Activated naive CD8-positive, alpha-beta T cell treated with anti-CD3 and anti-CD28 coated beads, Interleukin-2, amount 50 U/mL, for 24 hours (primary cell): Measurements from ENCODE around the gene AKAP6.

Source experiments
- ATAC-seq: fragments of 150-1000 bp; cut with Tn5 transposase; one replicate; pipeline ENCODE4 v1.10.0; 2021
- DNase-seq: peaks from one replicate; pipeline ENCODE4 v3.0.0; 2021
- H3K27ac Mint-ChIP-seq: one replicate; pipeline ENCODE4 v1.8.0; 2021; ENCODE audit warnings: mild to moderate bottlenecking, mixed read lengths
- H3K27me3 Mint-ChIP-seq: one replicate; pipeline ENCODE4 v1.8.0; 2021; ENCODE audit warnings: mixed read lengths
- H3K36me3 Mint-ChIP-seq: one replicate; pipeline ENCODE4 v1.8.0; 2021; ENCODE audit warnings: low read depth, mixed read lengths
- H3K4me1 Mint-ChIP-seq: one replicate; pipeline ENCODE4 v1.8.0; 2021; ENCODE audit warnings: mixed read lengths
- H3K4me3 Mint-ChIP-seq: one replicate; pipeline ENCODE4 v1.8.0; 2021; ENCODE audit warnings: mild to moderate bottlenecking, moderate library complexity, mixed read lengths
- H3K9me3 Mint-ChIP-seq: one replicate; pipeline ENCODE4 v1.8.0; 2021; ENCODE audit warnings: mixed read lengths

The AKAP6 gene

DNA sequence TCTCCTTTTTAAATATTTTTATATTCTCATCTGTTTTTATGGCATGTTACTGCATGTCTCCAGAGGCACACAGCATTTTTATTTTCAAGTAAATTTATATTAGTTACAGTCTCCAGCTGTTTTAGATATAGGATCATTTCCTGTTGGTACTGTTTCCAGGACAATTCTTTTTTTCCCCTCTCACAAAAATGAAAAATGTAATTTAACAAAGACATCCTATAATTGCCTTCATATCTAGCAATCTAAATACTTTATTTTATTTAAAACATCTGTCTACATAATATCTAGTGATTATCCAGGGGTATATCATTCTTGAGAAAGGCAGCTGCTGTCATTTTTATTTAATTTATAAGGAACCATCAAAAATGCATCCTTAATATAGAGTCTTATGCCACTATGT is 337.2 kb downstream of the AKAP6 start:
- DNase-seq (no peak), ATAC-seq (no peak)
- Mint-ChIP-seq H3K4me3 (no peak overlapping the region), H3K4me1 (no peaks in the 10 kb centered on the region), H3K9me3 (peaks cover 6% of the 10 kb centered on the region), H3K27ac (no peak overlapping the region), H3K36me3 (no peaks in the 10 kb centered on the region), H3K27me3 (no peaks in the 10 kb centered on the region)

GRCh38 chr14:32667287-32667686 is 338.2 kb downstream of the AKAP6 start:
- no peak for ATAC-seq
- Mint-ChIP-seq H3K9me3 (peaks cover 12% of the 10 kb centered on the region), H3K27ac (no peak overlapping the region), H3K4me1 (no peaks in the 10 kb centered on the region), H3K4me3 (no peak overlapping the region), H3K27me3 (no peaks in the 10 kb centered on the region), H3K36me3 (no peaks in the 10 kb centered on the region)
- DNase-seq = no peak

- H3K27ac Mint-ChIP-seq = no peak overlapping the region
- DNase-seq = no peak
- peaks cover 12% of the 10 kb centered on the region for H3K9me3 Mint-ChIP-seq
- no peak overlapping the region for H3K4me3 Mint-ChIP-seq
- H3K27me3 Mint-ChIP-seq = no peaks in the 10 kb centered on the region
- no peaks in the 10 kb centered on the region for H3K4me1 Mint-ChIP-seq
- no peaks in the 10 kb centered on the region for H3K36me3 Mint-ChIP-seq
- no peak for ATAC-seq
Observed at GRCh38 chr14:32667791-32668190, 338.7 kb downstream of the AKAP6 start.

GRCh38 chr14:32669391-32669790 is 340.3 kb downstream of the AKAP6 start:
- DNase-seq (no peak), ATAC-seq (no peak)
- Mint-ChIP-seq H3K9me3 (peaks cover 12% of the 10 kb centered on the region), H3K4me3 (no peak overlapping the region), H3K36me3 (no peaks in the 10 kb centered on the region), H3K27me3 (no peaks in the 10 kb centered on the region), H3K4me1 (no peaks in the 10 kb centered on the region), H3K27ac (no peak overlapping the region)

DNA sequence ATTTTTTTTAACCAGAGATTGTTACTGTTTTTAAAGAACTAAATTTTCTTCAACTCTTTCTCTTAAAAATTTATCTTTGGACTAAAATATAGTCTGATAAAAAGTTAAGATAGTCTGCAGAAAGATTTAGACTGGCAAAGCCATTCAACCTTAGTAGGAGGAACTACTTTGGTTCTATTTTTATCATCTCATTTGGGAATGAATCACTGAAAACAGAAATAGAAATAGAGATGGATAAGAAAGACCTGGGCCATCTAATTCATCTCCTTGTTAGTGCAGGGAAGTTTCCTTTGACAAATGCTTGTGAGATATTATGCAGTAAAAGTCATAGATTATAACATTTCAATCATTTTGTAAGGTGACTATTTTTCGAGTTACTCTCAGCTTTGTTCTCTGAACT is 346.3 kb downstream of the AKAP6 start:
- DNase-seq (no peak), ATAC-seq (no peak)
- no peak overlapping the region for H3K27ac Mint-ChIP-seq
- H3K36me3 Mint-ChIP-seq = no peaks in the 10 kb centered on the region
- H3K27me3 Mint-ChIP-seq = no peaks in the 10 kb centered on the region
- peaks cover 12% of the 10 kb centered on the region for H3K9me3 Mint-ChIP-seq
- H3K4me3 Mint-ChIP-seq = no peak overlapping the region
- H3K4me1 Mint-ChIP-seq = no peaks in the 10 kb centered on the region

DNA sequence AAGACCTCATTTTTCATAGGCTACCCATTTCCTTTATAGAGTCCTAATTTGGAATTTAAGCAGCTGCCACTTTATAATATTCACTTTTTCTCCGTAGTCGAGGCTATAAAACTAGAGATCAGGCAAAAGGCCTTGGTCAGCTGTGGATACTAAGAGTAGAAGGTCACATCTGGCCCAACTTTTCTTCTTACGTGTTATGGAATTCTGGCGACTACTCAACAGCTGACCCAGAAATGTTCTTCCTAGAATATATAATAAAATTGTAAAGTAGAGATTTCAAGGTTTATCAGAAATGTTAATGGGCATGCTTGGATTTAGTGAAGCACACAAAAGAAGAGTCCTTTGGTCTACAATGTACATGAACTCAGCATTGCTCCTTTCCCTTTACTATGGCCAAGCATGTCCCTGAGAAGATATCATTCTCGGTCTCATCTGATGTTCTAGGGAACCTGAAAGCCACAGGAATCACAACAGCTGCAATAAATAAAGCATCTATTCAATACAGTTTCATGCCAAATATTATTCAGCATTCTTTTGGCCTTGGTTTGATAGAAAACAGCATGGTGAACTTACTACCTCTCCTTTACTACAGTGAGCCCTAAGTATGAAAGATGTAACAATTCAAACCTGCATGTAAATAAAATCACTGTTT is 348.2 kb downstream of the AKAP6 start:
- no peak overlapping the region for H3K27ac Mint-ChIP-seq
- ATAC-seq (no peak), DNase-seq (no peak)
- no peaks in the 10 kb centered on the region for H3K36me3 Mint-ChIP-seq
- no peaks in the 10 kb centered on the region for H3K27me3 Mint-ChIP-seq
- no peak overlapping the region for H3K4me3 Mint-ChIP-seq
- H3K9me3 Mint-ChIP-seq = no peaks in the 10 kb centered on the region
- H3K4me1 Mint-ChIP-seq = no peaks in the 10 kb centered on the region

DNA sequence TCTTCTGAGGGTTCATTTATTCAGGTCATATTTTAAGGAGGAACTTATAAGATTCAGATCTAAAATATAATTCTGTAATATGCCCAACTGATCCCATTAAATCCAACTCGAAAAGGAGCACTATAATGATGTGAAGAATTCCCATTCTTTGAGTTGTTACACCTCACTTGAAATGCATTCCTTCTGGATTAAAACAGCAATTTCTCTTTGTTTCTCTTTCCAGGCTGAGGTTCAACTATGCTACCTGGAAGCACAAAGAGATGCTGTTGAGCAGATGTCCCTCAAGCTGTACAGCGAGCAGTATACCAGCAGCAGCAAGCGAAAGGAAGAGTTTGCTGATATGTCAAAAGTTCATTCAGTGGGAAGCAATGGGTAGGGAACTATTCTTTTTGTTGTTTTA is 349.0 kb downstream of the AKAP6 start:
- no peaks in the 10 kb centered on the region for H3K9me3 Mint-ChIP-seq
- no peaks in the 10 kb centered on the region for H3K27me3 Mint-ChIP-seq
- no peaks in the 10 kb centered on the region for H3K4me1 Mint-ChIP-seq
- no peaks in the 10 kb centered on the region for H3K36me3 Mint-ChIP-seq
- H3K4me3 Mint-ChIP-seq = no peak overlapping the region
- ATAC-seq = no peak
- H3K27ac Mint-ChIP-seq = no peak overlapping the region
- no peak for DNase-seq

DNA sequence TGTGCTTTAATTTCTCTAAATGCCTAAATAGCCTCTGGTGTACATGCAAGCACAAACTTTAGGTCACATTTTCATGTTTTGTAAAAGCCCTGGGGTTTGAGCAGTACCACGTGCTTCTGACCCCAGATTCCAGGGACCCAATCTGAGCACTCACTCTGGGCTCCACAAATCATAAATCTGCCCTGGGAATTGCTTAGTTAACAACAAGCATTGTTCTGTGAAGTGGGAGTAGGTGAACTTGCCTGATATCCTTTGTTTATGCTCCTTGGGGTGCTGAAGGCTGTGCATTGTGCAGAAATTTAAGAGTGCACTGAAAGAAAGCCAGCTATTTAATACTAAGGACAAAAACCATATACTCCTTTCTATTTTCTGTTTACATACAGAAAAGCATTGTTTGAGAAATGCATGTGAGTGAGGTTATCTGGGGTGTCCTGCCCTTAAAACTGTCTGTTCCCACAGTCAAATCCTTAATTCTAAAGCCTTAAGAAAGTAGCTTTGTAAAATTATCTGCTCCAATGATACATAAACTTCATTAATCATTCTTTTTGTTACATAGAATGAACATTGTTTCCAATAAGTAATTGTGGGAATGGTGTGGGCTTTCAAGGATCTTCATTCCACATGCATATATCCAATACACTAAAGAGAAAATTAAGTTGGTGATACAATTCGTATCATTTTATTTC is 351.0 kb downstream of the AKAP6 start:
- Mint-ChIP-seq H3K4me1 (no peaks in the 10 kb centered on the region), H3K4me3 (no peak overlapping the region), H3K27ac (no peak overlapping the region), H3K36me3 (no peaks in the 10 kb centered on the region), H3K9me3 (no peaks in the 10 kb centered on the region), H3K27me3 (no peaks in the 10 kb centered on the region)
- ATAC-seq (no peak), DNase-seq (no peak)

DNA sequence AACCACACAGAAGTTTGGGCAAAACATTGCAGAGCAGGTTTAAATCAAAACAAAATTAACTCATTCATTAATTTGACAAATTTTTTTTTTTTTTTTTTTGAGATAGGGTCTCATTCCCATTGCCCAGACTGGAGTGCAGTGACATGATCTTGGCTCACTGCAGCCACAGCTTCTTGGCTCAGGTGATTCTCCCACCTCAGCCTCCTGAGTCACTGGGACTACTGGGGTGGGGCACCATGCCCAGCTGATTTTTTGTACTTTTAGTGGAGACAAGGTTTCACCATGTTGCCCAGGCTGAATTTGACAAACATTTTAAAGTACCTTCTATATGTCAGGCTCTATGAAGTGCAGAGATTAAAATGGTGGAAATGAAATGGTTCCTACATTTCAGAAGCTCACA is 352.5 kb downstream of the AKAP6 start:
- H3K27me3 Mint-ChIP-seq = no peaks in the 10 kb centered on the region
- H3K36me3 Mint-ChIP-seq = no peaks in the 10 kb centered on the region
- H3K4me1 Mint-ChIP-seq = no peaks in the 10 kb centered on the region
- H3K9me3 Mint-ChIP-seq = no peaks in the 10 kb centered on the region
- no peak for ATAC-seq
- H3K4me3 Mint-ChIP-seq = no peak overlapping the region
- no peak for DNase-seq
- no peak overlapping the region for H3K27ac Mint-ChIP-seq

DNA sequence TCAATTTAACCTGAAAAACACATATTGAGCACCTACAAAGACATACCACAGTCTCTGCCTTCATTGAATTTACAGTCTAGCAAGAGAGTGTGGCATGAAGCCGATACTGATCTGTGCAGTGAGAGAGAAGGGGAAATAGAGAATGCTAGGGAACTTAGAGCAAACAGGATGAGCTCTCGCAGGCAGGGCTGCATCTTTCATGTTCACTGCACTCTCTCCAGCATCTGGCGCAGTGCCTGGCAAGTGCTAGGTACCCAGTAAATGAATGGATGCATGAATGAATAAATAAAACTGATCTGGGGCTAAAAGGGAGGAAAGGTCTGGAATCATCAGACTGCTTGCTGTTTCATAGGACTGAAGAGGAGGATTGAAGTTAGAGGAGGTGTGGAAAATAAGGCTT is 353.1 kb downstream of the AKAP6 start:
- H3K4me3 Mint-ChIP-seq = no peak overlapping the region
- no peak for DNase-seq
- no peaks in the 10 kb centered on the region for H3K36me3 Mint-ChIP-seq
- H3K27ac Mint-ChIP-seq = no peak overlapping the region
- no peaks in the 10 kb centered on the region for H3K27me3 Mint-ChIP-seq
- H3K9me3 Mint-ChIP-seq = no peaks in the 10 kb centered on the region
- no peak for ATAC-seq
- H3K4me1 Mint-ChIP-seq = no peaks in the 10 kb centered on the region

- H3K4me1 Mint-ChIP-seq = no peaks in the 10 kb centered on the region
- H3K27ac Mint-ChIP-seq = peak overlapping the region; percentile 7
- H3K9me3 Mint-ChIP-seq = no peaks in the 10 kb centered on the region
- no peak overlapping the region for H3K4me3 Mint-ChIP-seq
- ATAC-seq (no peak), DNase-seq (no peak)
- H3K36me3 Mint-ChIP-seq = no peaks in the 10 kb centered on the region
- no peaks in the 10 kb centered on the region for H3K27me3 Mint-ChIP-seq
Observed at GRCh38 chr14:32683679-32684078, 354.6 kb downstream of the AKAP6 start.

DNA sequence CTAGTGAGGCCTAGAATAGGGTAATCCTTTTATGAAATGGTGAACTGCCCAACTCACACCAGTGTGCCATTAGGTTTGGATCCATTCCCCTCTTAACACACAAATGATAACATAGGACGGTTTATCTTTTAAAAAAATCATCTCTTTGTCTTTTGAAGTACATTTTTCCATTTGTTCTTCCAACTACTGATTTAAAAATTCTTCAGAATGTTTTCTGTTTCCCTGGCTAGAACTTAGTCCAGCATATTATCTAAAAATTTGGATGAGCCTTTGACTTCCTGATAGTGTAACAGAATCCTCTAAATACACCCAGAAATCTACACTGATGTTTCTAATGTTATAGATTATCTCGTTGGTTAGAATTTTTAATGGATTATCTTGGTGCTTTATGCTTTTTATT is 359.8 kb downstream of the AKAP6 start:
- Mint-ChIP-seq H3K4me1 (no peaks in the 10 kb centered on the region), H3K9me3 (no peaks in the 10 kb centered on the region), H3K4me3 (no peak overlapping the region)

GRCh38 chr14:32692441-32692840 is 363.3 kb downstream of the AKAP6 start:
- DNase-seq (no peak), ATAC-seq (no peak)
- Mint-ChIP-seq H3K27ac (no peak overlapping the region), H3K4me3 (no peak overlapping the region), H3K4me1 (no peaks in the 10 kb centered on the region), H3K27me3 (no peaks in the 10 kb centered on the region), H3K9me3 (no peaks in the 10 kb centered on the region), H3K36me3 (no peaks in the 10 kb centered on the region)

More for the DNA sequence above, 359.8 kb downstream of the AKAP6 start:
- DNase-seq (no peak), ATAC-seq (no peak)
- Mint-ChIP-seq H3K27me3 (no peaks in the 10 kb centered on the region), H3K36me3 (no peaks in the 10 kb centered on the region), H3K27ac (no peak overlapping the region)

GRCh38 chr14:32693114-32693513 is 364.0 kb downstream of the AKAP6 start:
- ATAC-seq = no peak

GRCh38 chr14:32694795-32695449 is 365.8 kb downstream of the AKAP6 start:
- Mint-ChIP-seq H3K4me3 (no peak overlapping the region), H3K36me3 (no peaks in the 10 kb centered on the region), H3K4me1 (no peaks in the 10 kb centered on the region), H3K9me3 (no peaks in the 10 kb centered on the region), H3K27me3 (no peaks in the 10 kb centered on the region), H3K27ac (no peak overlapping the region)
- ATAC-seq (no peak), DNase-seq (no peak)

More at GRCh38 chr14:32693114-32693513, 364.0 kb downstream of the AKAP6 start:
- Mint-ChIP-seq H3K4me3 (no peak overlapping the region), H3K27ac (no peak overlapping the region), H3K4me1 (no peaks in the 10 kb centered on the region), H3K27me3 (no peaks in the 10 kb centered on the region), H3K9me3 (no peaks in the 10 kb centered on the region), H3K36me3 (no peaks in the 10 kb centered on the region)
- no peak for DNase-seq
